GM12875 (cell line): ENCODE results near the gene NFYC.
A peak's percentile ranks its signal among the peaks of the same experiment; 100 is the strongest.

Experiments
- H3K4me3 ChIP-seq: one replicate; pipeline ENCODE4 v1.5.1; 2011; ENCODE audit warnings: low read depth, low read length, control low read depth
- TF ChIP-seq, protein P1 (sequence below): IDR thresholded peaks from 2 replicates; pipeline ENCODE4 v1.5.1; 2011; ENCODE audit warnings: low read depth, mild to moderate bottlenecking, control low read depth, inconsistent platforms, low read length, moderate library complexity, borderline replicate concordance; ENCODE audit not compliant: insufficient read depth

Gene NFYC

DNA sequence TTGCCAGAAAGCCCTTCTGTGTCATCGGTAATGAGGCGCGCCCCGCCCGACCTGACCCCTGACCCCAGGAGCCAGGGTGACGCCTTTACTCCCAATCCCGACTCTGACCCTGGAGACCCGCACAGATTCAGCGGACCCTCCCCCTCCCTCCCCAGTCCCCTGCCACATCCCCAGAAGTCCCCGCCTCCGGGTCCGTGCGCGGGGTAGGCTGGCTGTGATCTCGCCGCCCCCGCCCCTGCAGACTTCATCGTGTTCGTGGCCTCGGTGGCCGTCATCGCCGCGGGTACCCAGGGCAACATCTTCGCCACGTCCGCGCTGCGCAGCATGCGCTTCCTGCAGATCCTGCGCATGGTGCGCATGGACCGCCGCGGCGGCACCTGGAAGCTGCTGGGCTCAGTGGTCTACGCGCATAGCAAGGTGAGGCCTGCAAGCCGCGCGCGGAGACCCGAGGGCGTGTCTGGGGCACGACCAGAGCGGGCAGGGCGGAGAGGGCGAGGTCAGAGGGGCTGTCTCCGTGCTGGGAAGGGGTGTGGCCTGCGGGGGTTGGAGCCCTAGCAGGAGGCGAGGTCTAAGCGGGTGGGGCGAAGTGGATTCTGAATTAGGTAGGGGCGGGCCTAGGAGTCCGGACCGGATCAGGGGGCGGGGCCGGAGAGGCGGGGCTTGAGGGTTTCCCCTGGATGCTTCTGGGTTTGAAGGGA lies 126.9 kb downstream of the NFYC start:
- H3K4me3 ChIP-seq: peak overlapping the region; percentile 64
- TF ChIP-seq, protein P1, sequence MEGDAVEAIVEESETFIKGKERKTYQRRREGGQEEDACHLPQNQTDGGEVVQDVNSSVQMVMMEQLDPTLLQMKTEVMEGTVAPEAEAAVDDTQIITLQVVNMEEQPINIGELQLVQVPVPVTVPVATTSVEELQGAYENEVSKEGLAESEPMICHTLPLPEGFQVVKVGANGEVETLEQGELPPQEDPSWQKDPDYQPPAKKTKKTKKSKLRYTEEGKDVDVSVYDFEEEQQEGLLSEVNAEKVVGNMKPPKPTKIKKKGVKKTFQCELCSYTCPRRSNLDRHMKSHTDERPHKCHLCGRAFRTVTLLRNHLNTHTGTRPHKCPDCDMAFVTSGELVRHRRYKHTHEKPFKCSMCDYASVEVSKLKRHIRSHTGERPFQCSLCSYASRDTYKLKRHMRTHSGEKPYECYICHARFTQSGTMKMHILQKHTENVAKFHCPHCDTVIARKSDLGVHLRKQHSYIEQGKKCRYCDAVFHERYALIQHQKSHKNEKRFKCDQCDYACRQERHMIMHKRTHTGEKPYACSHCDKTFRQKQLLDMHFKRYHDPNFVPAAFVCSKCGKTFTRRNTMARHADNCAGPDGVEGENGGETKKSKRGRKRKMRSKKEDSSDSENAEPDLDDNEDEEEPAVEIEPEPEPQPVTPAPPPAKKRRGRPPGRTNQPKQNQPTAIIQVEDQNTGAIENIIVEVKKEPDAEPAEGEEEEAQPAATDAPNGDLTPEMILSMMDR: no peak

DNA sequence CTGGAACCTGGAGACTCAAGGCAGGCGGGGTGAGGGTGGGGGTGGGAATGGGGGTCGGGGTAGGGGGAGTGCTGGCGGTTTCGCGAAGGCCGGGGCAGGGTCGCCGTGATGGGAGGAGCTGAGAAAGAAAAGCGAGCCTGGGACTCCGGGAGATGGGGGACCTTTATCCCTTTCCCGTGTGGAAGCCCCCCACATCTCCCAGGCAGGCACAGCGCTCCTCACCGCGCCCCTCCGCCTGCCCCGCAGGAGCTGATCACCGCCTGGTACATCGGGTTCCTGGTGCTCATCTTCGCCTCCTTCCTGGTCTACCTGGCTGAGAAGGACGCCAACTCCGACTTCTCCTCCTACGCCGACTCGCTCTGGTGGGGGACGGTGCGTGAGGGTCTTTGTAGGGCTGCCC lies 127.6 kb downstream of the NFYC start:
- TF ChIP-seq, protein P1: no peak
- no peak overlapping the region for H3K4me3 ChIP-seq

DNA sequence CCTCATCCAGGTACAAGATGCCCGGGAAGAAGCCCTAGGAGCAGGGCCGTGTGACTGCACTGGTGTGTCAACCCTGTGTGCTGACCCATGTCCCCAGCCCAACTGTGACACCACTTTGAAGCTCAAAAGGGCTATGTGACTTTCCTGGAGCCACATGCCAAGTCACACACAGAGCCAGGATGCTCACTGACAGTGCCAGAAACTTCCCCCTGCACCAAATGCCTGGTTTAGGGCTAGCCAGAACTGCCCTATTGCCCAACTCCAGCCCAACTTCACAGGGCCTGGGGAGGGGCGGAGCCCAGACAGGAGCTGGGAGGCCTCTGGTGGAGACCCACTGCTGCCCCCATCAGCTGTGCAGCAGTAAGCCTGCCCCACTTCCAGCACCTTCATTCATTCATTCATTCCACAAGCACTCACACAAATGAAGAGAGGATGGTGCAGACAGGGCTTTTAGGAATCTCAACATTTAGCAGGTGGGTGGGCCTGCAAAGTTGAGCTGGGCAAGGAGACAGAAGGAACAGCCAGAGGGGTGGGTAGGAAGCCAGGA lies 128.8 kb downstream of the NFYC start:
- no peak overlapping the region for H3K4me3 ChIP-seq
- TF ChIP-seq, protein P1: no peak
